ENCODE data around the gene CLEC19A. TPM values are rescaled to one million over a fixed set of nuclear protein-coding genes. Genes with fewer than 3 reads are reported as not detected.

Gene CLEC19A
- total and polyA plus RNA-seq, 2 donors (not counting 3 experiments of a cell fraction or from before 2014, with no cell fraction given): not detected

GRCh38 chr16:19331794-19332193 is 46.3 kb downstream of the CLEC19A start:
- Histone ChIP-seq H4K20me1 (replicated peaks; ENCODE audit: control insufficient read depth, extremely low read depth, insufficient read depth, low read length) (no peaks in the 10 kb centered on the region), H2AFZ (ENCODE audit: low read depth, low read length) (no peak overlapping the region), H3K27me3 (ENCODE audit: control insufficient read depth in 2 of 2, insufficient read depth in 2 of 2, low read length in 2 of 2) (no peaks in the 10 kb centered on the region), H3K79me2 (ENCODE audit: control insufficient read depth, insufficient read depth, low read length) (no peaks in the 10 kb centered on the region), H3K36me3 (ENCODE audit: control insufficient read depth in 2 of 2, extremely low read depth in 1 of 2, insufficient read depth in 2 of 2, low read length in 2 of 2) (no peaks in the 10 kb centered on the region), H3K4me3 (replicated peaks in 1 of 3; ENCODE audit: insufficient read depth in 1 of 3, low read depth in 1 of 3, low read length in 3 of 3) (no peak overlapping the region), H3K9me3 (replicated peaks; ENCODE audit: control insufficient read depth, insufficient read depth, low read length) (no peaks in the 10 kb centered on the region), H3K27ac (ENCODE audit: insufficient read depth, low read depth, low read length) (no peak overlapping the region), H3K9me1 (replicated peaks; ENCODE audit: control insufficient read depth, extremely low read depth, insufficient read depth, low read length) (no peaks in the 10 kb centered on the region), H3K4me1 (ENCODE audit: control insufficient read depth, extremely low read depth, insufficient read depth, low read length) (no peaks in the 10 kb centered on the region), H3K9ac (replicated peaks; ENCODE audit: extremely low read depth, insufficient read depth, low read length) (no peak overlapping the region), H3K4me2 (ENCODE audit: insufficient read depth, low read length) (no peak overlapping the region)
- TF ChIP-seq MYC (IDR thresholded peaks at IDR 0.05; ENCODE audit: low read depth, low read length) (no peak), POLR2AphosphoS5 (IDR thresholded peaks at IDR 0.05; ENCODE audit: insufficient read depth, low read depth, low read length) (no peak)
- intact Hi-C loops (cut with micrococcal nuclease): no loop called here
- DNase-seq (ENCODE audit: low read depth, low spot score) (no peak), FAIRE-seq (no peak)
- POLR2A ChIA-PET: no interaction called here
- no TSS peak for BruUV-seq (replicated peaks)
- dilution Hi-C loops (cut with MboI; ENCODE audit: extremely low pct_ligation_motif_present, low sequenced_read_pairs): no loop called here
- CTCF ChIA-PET: interaction anchor here (0.5 kb wide), 1 partner anchor 27 kb away, joined by 4 read pairs; no protein-coding TSS in a partner anchor

DNA sequence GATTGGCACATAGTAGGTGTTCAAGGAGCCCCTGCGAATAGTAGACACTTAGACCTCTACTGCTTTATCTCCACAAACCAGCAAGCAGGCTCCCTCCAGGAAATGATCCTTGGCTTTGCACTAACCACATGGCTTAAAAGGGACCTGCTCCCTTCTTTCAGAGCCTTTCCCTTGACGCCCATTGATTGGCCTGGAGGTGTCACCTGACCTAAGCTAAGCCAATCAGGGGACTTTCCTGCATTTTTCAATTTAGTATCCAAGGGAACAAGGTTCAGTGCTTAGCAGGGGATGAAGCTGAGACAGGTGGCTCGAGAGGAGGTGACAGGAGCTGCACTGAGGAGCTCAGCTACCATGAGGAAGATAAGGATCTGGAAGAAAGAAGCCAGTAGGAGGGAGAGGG is 52.8 kb downstream of the CLEC19A start:
- intact Hi-C loops (cut with micrococcal nuclease): no loop called here
- no peak overlapping the region for H3K4me2 ChIP-seq (ENCODE audit: insufficient read depth, low read length)
- H3K9me3 ChIP-seq (replicated peaks; ENCODE audit: control insufficient read depth, insufficient read depth, low read length): no peaks in the 10 kb centered on the region
- CTCF ChIA-PET: no interaction called here
- BruUV-seq (replicated peaks): no TSS peak
- H3K27me3 ChIP-seq (ENCODE audit: control insufficient read depth in 2 of 2, insufficient read depth in 2 of 2, low read length in 2 of 2): no peaks in the 10 kb centered on the region
- POLR2A ChIA-PET: no interaction called here
- DNase-seq (ENCODE audit: low read depth, low spot score) (no peak), FAIRE-seq (no peak)
- H3K36me3 ChIP-seq (ENCODE audit: control insufficient read depth in 2 of 2, extremely low read depth in 1 of 2, insufficient read depth in 2 of 2, low read length in 2 of 2): no peaks in the 10 kb centered on the region
- H4K20me1 ChIP-seq (replicated peaks; ENCODE audit: control insufficient read depth, extremely low read depth, insufficient read depth, low read length): no peaks in the 10 kb centered on the region
- dilution Hi-C loops (cut with MboI; ENCODE audit: extremely low pct_ligation_motif_present, low sequenced_read_pairs): no loop called here
- no peaks in the 10 kb centered on the region for H3K9me1 ChIP-seq (replicated peaks; ENCODE audit: control insufficient read depth, extremely low read depth, insufficient read depth, low read length)
- no peak overlapping the region for H3K9ac ChIP-seq (replicated peaks; ENCODE audit: extremely low read depth, insufficient read depth, low read length)
- no peak overlapping the region for H3K27ac ChIP-seq (ENCODE audit: insufficient read depth, low read depth, low read length)
- H3K79me2 ChIP-seq (ENCODE audit: control insufficient read depth, insufficient read depth, low read length): no peaks in the 10 kb centered on the region
- TF ChIP-seq EZH2 (IDR thresholded peaks at IDR 0.05; ENCODE audit: borderline replicate concordance, low read depth, low read length, severe bottlenecking) (no peak), MYC (IDR thresholded peaks at IDR 0.05; ENCODE audit: low read depth, low read length) (no peak), GATA2 (IDR thresholded peaks at IDR 0.05; ENCODE audit: insufficient read depth, insufficient read length, low read depth, low read length) (no peak), CTCF (IDR thresholded peaks at IDR 0.05; ENCODE audit: extremely low read depth in 1 of 2, insufficient read depth in 1 of 2, low read depth in 1 of 2, low read length in 2 of 2) (no peak), JUN (IDR thresholded peaks at IDR 0.05; ENCODE audit: borderline replicate concordance, insufficient read depth, insufficient read length, low read depth) (no peak), MAX (IDR thresholded peaks at IDR 0.05; ENCODE audit: insufficient read depth, insufficient read length) (no peak), FOS (IDR thresholded peaks at IDR 0.05; ENCODE audit: borderline replicate concordance, insufficient read depth, low read length) (no peak), POLR2A (IDR thresholded peaks at IDR 0.05; ENCODE audit: low read depth, low read length) (no peak), POLR2AphosphoS5 (IDR thresholded peaks at IDR 0.05; ENCODE audit: insufficient read depth, low read depth, low read length) (no peak)
- H3K4me3 ChIP-seq (replicated peaks in 1 of 3; ENCODE audit: insufficient read depth in 1 of 3, low read depth in 1 of 3, low read length in 3 of 3): no peak overlapping the region
- no peak overlapping the region for H2AFZ ChIP-seq (ENCODE audit: low read depth, low read length)
- no peaks in the 10 kb centered on the region for H3K4me1 ChIP-seq (ENCODE audit: control insufficient read depth, extremely low read depth, insufficient read depth, low read length)

Data from endothelial cell of umbilical vein (primary cell).